GM08714 (cell line): ENCODE data around the gene MEPE.

Source experiments
- H3K4me3 ChIP-seq: fragments of 200-500 bp; sonication (Bioruptor generic); 2 replicates; pipeline ENCODE4 v1.5.1; 2014; ENCODE audit warnings: mild to moderate bottlenecking, low read length, inconsistent platforms
- ZNF274 ChIP-seq: IDR thresholded peaks from 2 replicates; pipeline ENCODE4 v1.6.1; 2012; ENCODE audit warnings: mild to moderate bottlenecking, low read depth, low read length

The MEPE gene

GRCh38 chr4:87832669-87833068 is at the start of gene MEPE:
Gene MEPE (plus strand): TSS chr4:87832969. CDS start chr4:87834715, 1,746 bp downstream.
- H3K4me3 ChIP-seq, result no peak within 1 kb of the TSS
- TF ChIP-seq ZNF274, result no peak

- no peak for TF ChIP-seq ZNF274
- no peak overlapping the region for H3K4me3 ChIP-seq
Observed at GRCh38 chr4:87783781-87784180, 49.0 kb upstream of the MEPE start.

GRCh38 chr4:87785731-87786509 is 46.8 kb upstream of the MEPE start:
- no peak for TF ChIP-seq ZNF274
- no peak overlapping the region for H3K4me3 ChIP-seq

- no peak for TF ChIP-seq ZNF274
- H3K4me3 ChIP-seq, result no peak within 1 kb of the TSS
Observed at GRCh38 chr4:87799301-87800113, 33.3 kb upstream of the MEPE start, which contains the start of gene IBSP. Gene IBSP (plus strand): TSS chr4:87799554. CDS start chr4:87802362, 2,808 bp downstream.

- no peak for TF ChIP-seq ZNF274
- H3K4me3 ChIP-seq, result no peak overlapping the region
Observed at GRCh38 chr4:87802858-87803257, 29.9 kb upstream of the MEPE start.

- no peak for TF ChIP-seq ZNF274
Observed at GRCh38 chr4:87803421-87803820, 29.3 kb upstream of the MEPE start.

GRCh38 chr4:87804871-87805270 is 27.9 kb upstream of the MEPE start:
- no peak overlapping the region for H3K4me3 ChIP-seq
- TF ChIP-seq ZNF274, result no peak

More at GRCh38 chr4:87803421-87803820, 29.3 kb upstream of the MEPE start:
- H3K4me3 ChIP-seq, result no peak overlapping the region

- no peak for TF ChIP-seq ZNF274
- H3K4me3 ChIP-seq, result no peak overlapping the region
Observed at GRCh38 chr4:87805971-87806370, 26.8 kb upstream of the MEPE start.

- no peak overlapping the region for H3K4me3 ChIP-seq
- TF ChIP-seq ZNF274, result no peak
Observed at GRCh38 chr4:87806520-87806919, 26.2 kb upstream of the MEPE start.

- H3K4me3 ChIP-seq, result no peak overlapping the region
- TF ChIP-seq ZNF274, result no peak
Observed at GRCh38 chr4:87807402-87807801, 25.4 kb upstream of the MEPE start.

GRCh38 chr4:87811977-87812376 is 20.8 kb upstream of the MEPE start:
- no peak overlapping the region for H3K4me3 ChIP-seq
- TF ChIP-seq ZNF274, result no peak

- H3K4me3 ChIP-seq, result no peak overlapping the region
- TF ChIP-seq ZNF274, result no peak
Observed at GRCh38 chr4:87819281-87819919, 13.4 kb upstream of the MEPE start.

GRCh38 chr4:87823200-87823599 is 9.6 kb upstream of the MEPE start:
- TF ChIP-seq ZNF274, result no peak
- no peak overlapping the region for H3K4me3 ChIP-seq

- TF ChIP-seq ZNF274, result no peak
- H3K4me3 ChIP-seq, result no peak overlapping the region
Observed at GRCh38 chr4:87823724-87824123, 9.0 kb upstream of the MEPE start.

GRCh38 chr4:87824352-87824751 is 8.4 kb upstream of the MEPE start:
- TF ChIP-seq ZNF274, result no peak
- H3K4me3 ChIP-seq, result no peak overlapping the region

- TF ChIP-seq ZNF274, result no peak
- H3K4me3 ChIP-seq, result no peak overlapping the region
Observed at GRCh38 chr4:87834401-87834800, 1.6 kb downstream of the MEPE start.
